HG03460 (cell line): ENCODE data around the gene HARBI1.
A peak's percentile ranks its signal among the peaks of the same experiment; 100 is the strongest.

Experiments used
- ATAC-seq: cut with Tn5 transposase; IDR thresholded peaks from one replicate; pipeline ENCODE4 v1.9.1; 2021; ENCODE audit not compliant: unreplicated experiment

The HARBI1 gene

GRCh38 chr11:46617134-46617971 lies at the start of gene HARBI1, which contains the start of gene ATG13:
Gene HARBI1, minus strand, starts transcription at chr11:46617227. Its CDS starts 990 bp downstream, at chr11:46616237.
Gene ATG13, plus strand, starts transcription at chr11:46617553. Its CDS starts 26,739 bp downstream, at chr11:46644292.
- peak; percentile 95 for ATAC-seq

- no peak for ATAC-seq
Observed at GRCh38 chr11:46666516-46666915, 49.5 kb upstream of the HARBI1 start.

- no peak for ATAC-seq
Observed at GRCh38 chr11:46665356-46665755, 48.3 kb upstream of the HARBI1 start.

- no peak for ATAC-seq
Observed at GRCh38 chr11:46664612-46665011, 47.6 kb upstream of the HARBI1 start.

- ATAC-seq = no peak
Observed at GRCh38 chr11:46663277-46663940, 46.4 kb upstream of the HARBI1 start.

GRCh38 chr11:46662366-46662765 lies 45.3 kb upstream of the HARBI1 start:
- no peak for ATAC-seq

- ATAC-seq = no peak
Observed at GRCh38 chr11:46661836-46662235, 44.8 kb upstream of the HARBI1 start.

GRCh38 chr11:46659908-46660307 lies 42.9 kb upstream of the HARBI1 start:
- no peak for ATAC-seq

GRCh38 chr11:46658259-46658658 lies 41.2 kb upstream of the HARBI1 start:
- no peak for ATAC-seq

GRCh38 chr11:46657186-46657585 lies 40.2 kb upstream of the HARBI1 start:
- ATAC-seq = no peak

- ATAC-seq = no peak
Observed at GRCh38 chr11:46655631-46656030, 38.6 kb upstream of the HARBI1 start.

GRCh38 chr11:46649180-46649738 lies 32.2 kb upstream of the HARBI1 start:
- no peak for ATAC-seq

GRCh38 chr11:46643986-46644385 lies 27.0 kb upstream of the HARBI1 start:
- ATAC-seq = no peak

- no peak for ATAC-seq
Observed at GRCh38 chr11:46643531-46643930, 26.5 kb upstream of the HARBI1 start.

GRCh38 chr11:46642627-46643335 lies 25.8 kb upstream of the HARBI1 start:
- ATAC-seq = no peak

- no peak for ATAC-seq
Observed at GRCh38 chr11:46641639-46642038, 24.6 kb upstream of the HARBI1 start.

GRCh38 chr11:46640036-46640788 lies 23.2 kb upstream of the HARBI1 start:
- no peak for ATAC-seq

- ATAC-seq = no peak
Observed at GRCh38 chr11:46639197-46639839, 22.3 kb upstream of the HARBI1 start.

GRCh38 chr11:46637546-46637945 lies 20.5 kb upstream of the HARBI1 start:
- no peak for ATAC-seq

GRCh38 chr11:46635557-46636139 lies 18.6 kb upstream of the HARBI1 start:
- no peak for ATAC-seq
